Keratinocyte (primary cell): ENCODE measurements around the gene ABAT. TPM values are rescaled to one million over a fixed set of nuclear protein-coding genes. Genes with fewer than 3 reads are reported as not detected.

Experiments
- DNase-seq: peaks from one replicate; pipeline ENCODE4 v3.0.0-alpha.2; 2011; ENCODE audit warnings: low read depth, missing footprints, low spot score
- FAIRE-seq: peaks from 2 replicates; lab custom pipeline; 2011; peaks lifted over from hg19 to GRCh38; lab: Jason Lieb, UNC
- H2AFZ ChIP-seq: 2 replicates; pipeline ENCODE4 v1.6.0; 2012; ENCODE audit warnings: low read length, control low read depth, inconsistent platforms; ENCODE audit not compliant: control insufficient read depth
- H3K27ac ChIP-seq: 2 replicates; pipeline ENCODE4 v1.5.1; 2011; ENCODE audit warnings: low read length; ENCODE audit not compliant: control insufficient read depth, insufficient read depth
- H3K27me3 ChIP-seq: 3 replicates; pipeline ENCODE4 v1.6.0; 2011; ENCODE audit warnings: low read length; ENCODE audit not compliant: control insufficient read depth, insufficient read depth; ENCODE audit errors: extremely low read depth
- H3K36me3 ChIP-seq, 2 experiments: 2 replicates in 1 of 2; 3 replicates in 1 of 2; pipeline ENCODE4 v1.5.1; 2011; ENCODE audit warnings: low read length in 2 of 2, mild to moderate bottlenecking in 1 of 2; ENCODE audit not compliant: control insufficient read depth in 2 of 2, insufficient read depth in 2 of 2; ENCODE audit errors: extremely low read depth in 1 of 2
- H3K4me1 ChIP-seq: 3 replicates; pipeline ENCODE4 v1.5.1; 2011; ENCODE audit warnings: low read length; ENCODE audit not compliant: control insufficient read depth, insufficient read depth; ENCODE audit errors: extremely low read depth
- H3K4me2 ChIP-seq: 3 replicates; pipeline ENCODE4 v1.6.0; 2011; ENCODE audit warnings: low read depth, low read length; ENCODE audit not compliant: control insufficient read depth, insufficient read depth; ENCODE audit errors: extremely low read depth
- H3K4me3 ChIP-seq, 3 experiments: fragments of 200-600 bp in 1 of 3; sonication (generic) in 1 of 3; 2 replicates in 2 of 3; 3 replicates in 1 of 3; pipeline ENCODE4 v1.5.1; 2011 to 2016; ENCODE audit warnings: low read length in 3 of 3, mild to moderate bottlenecking in 3 of 3, control low read depth in 2 of 3, inconsistent platforms in 1 of 3, low read depth in 1 of 3, mixed read lengths in 1 of 3, mixed run types in 1 of 3, moderate library complexity in 1 of 3; ENCODE audit not compliant: control insufficient read depth in 2 of 3, insufficient read depth in 2 of 3; ENCODE audit errors: extremely low read depth in 1 of 3
- H3K79me2 ChIP-seq: 2 replicates; pipeline ENCODE4 v1.6.0; 2012; ENCODE audit warnings: low read length; ENCODE audit not compliant: control insufficient read depth, insufficient read depth
- H3K9ac ChIP-seq: 3 replicates; pipeline ENCODE4 v1.6.0; 2011; ENCODE audit warnings: low read length; ENCODE audit not compliant: control insufficient read depth, insufficient read depth; ENCODE audit errors: extremely low read depth
- H3K9me1 ChIP-seq: 3 replicates; pipeline ENCODE4 v1.6.0; 2011; ENCODE audit warnings: low read length; ENCODE audit not compliant: control insufficient read depth, insufficient read depth; ENCODE audit errors: extremely low read depth
- H3K9me3 ChIP-seq: 2 replicates; pipeline ENCODE4 v1.5.1; 2012; ENCODE audit warnings: low read depth, low read length; ENCODE audit not compliant: control insufficient read depth
- H4K20me1 ChIP-seq: 3 replicates; pipeline ENCODE4 v1.6.0; 2011; ENCODE audit warnings: low read length; ENCODE audit not compliant: control insufficient read depth, insufficient read depth; ENCODE audit errors: extremely low read depth
- CTCF ChIP-seq, 3 experiments: IDR thresholded peaks in 1 of 3; conservative IDR thresholded peaks in 1 of 3; optimal IDR thresholded peaks in 1 of 3; 2 replicates in 2 of 3; 3 replicates in 1 of 3; pipeline versions ENCODE3 to v1.5.1; 2011; ENCODE audit warnings: low read length in 3 of 3, mild to moderate bottlenecking in 3 of 3, moderate library complexity in 2 of 3, control low read depth in 1 of 3, inconsistent platforms in 1 of 3; ENCODE audit not compliant: insufficient read depth in 2 of 3; ENCODE audit errors: extremely low read depth in 1 of 3
- EZH2 ChIP-seq: IDR thresholded peaks from one replicate; pipeline ENCODE4 v1.6.1; 2012; ENCODE audit warnings: inconsistent platforms, mild to moderate bottlenecking, low read length, moderate library complexity
- dilution Hi-C: fragments of 300-500 bp; cut with MboI; formaldehyde crosslinking; loops from one replicate; pipeline ENCODE4 v1.7.0; 2020; ENCODE audit warnings: low sequenced_read_pairs; ENCODE audit not compliant: extremely low pct_ligation_motif_present
- polyA plus RNA-seq, 5 experiments: library from polyadenylated mRNA; depleted of rRNA in 3 of 5; stranded (reverse) in 3 of 5; stranded (forward) in 1 of 5; unstranded in 1 of 5; fragments of >200 nt; gene quantifications; 1 replicate in 1 of 5; 2 replicates in 3 of 5; 3 replicates in 1 of 5; pipeline versions ENCODE4 v1.2.1 to v1.2.3, GENCODE V29; 2011 to 2012; ENCODE audit warnings: missing spikeins in 2 of 5, low read depth in 1 of 5, low replicate concordance in 1 of 5

The ABAT gene
- polyA plus RNA-seq, 1 donor (not counting 4 experiments of a cell fraction or from before 2014, with no cell fraction given), result 13.7 TPM

- Histone ChIP-seq H3K27ac (no peak overlapping the region), H3K4me2 (no peak overlapping the region), H3K9me3 (peaks cover 4% of the 10 kb centered on the region), H3K4me1 (no peaks in the 10 kb centered on the region), H3K9ac (no peak overlapping the region), H3K9me1 (no peaks in the 10 kb centered on the region), H3K27me3 (no peaks in the 10 kb centered on the region), H2AFZ (no peak overlapping the region), H3K79me2 (no peaks in the 10 kb centered on the region), H3K36me3 (no peaks in the 10 kb centered on the region), H3K4me3 (no peak overlapping the region), H4K20me1 (no peaks in the 10 kb centered on the region)
- TF ChIP-seq CTCF (optimal IDR thresholded peaks at IDR 0.05 in 1 of 3, IDR thresholded peaks at IDR 0.05 in 1 of 3, conservative IDR thresholded peaks at IDR 0.05 in 1 of 3; ENCODE audit: extremely low read depth in 1 of 3, insufficient read depth in 2 of 3, low read length in 3 of 3) (no peak), EZH2 (no peak)
- FAIRE-seq (no peak), DNase-seq (no peak)
- dilution Hi-C loops, result no loop called here
Observed at GRCh38 chr16:8717469-8717868, 43.1 kb downstream of the ABAT start.

- no peaks in the 10 kb centered on the region for H3K36me3 ChIP-seq
- H4K20me1 ChIP-seq, result no peaks in the 10 kb centered on the region
- no peak overlapping the region for H2AFZ ChIP-seq
- FAIRE-seq, result no peak
- H3K4me1 ChIP-seq, result no peaks in the 10 kb centered on the region
- H3K27me3 ChIP-seq, result no peaks in the 10 kb centered on the region
- TF ChIP-seq CTCF (optimal IDR thresholded peaks at IDR 0.05 in 1 of 3, IDR thresholded peaks at IDR 0.05 in 1 of 3, conservative IDR thresholded peaks at IDR 0.05 in 1 of 3; ENCODE audit: extremely low read depth in 1 of 3, insufficient read depth in 2 of 3, low read length in 3 of 3) (no peak), EZH2 (no peak)
- no peak overlapping the region for H3K4me3 ChIP-seq
- no peak overlapping the region for H3K9ac ChIP-seq
- H3K9me3 ChIP-seq, result peaks cover 4% of the 10 kb centered on the region
- dilution Hi-C loops, result no loop called here
- H3K27ac ChIP-seq, result no peak overlapping the region
- DNase-seq, result no peak
- H3K4me2 ChIP-seq, result no peak overlapping the region
- no peaks in the 10 kb centered on the region for H3K79me2 ChIP-seq
- H3K9me1 ChIP-seq, result no peaks in the 10 kb centered on the region
Observed at GRCh38 chr16:8717892-8718415, 43.5 kb downstream of the ABAT start.
